Pancreas (tissue), 10 donors: ENCODE results near the gene BCAS3. TPM values are rescaled to one million over a fixed set of nuclear protein-coding genes. Genes with fewer than 3 reads are reported as not detected.
A peak's percentile ranks its signal among the peaks of the same experiment; 100 is the strongest.

ENCODE experiments used
- ATAC-seq, 4 donors: fragments of 200-7000 bp; cut with Tn5 transposase; one replicate each; pipeline versions ENCODE4 v1.8.0 to v1.9.1; 2020; ENCODE audit warnings: mild to moderate bottlenecking in 4 of 4, moderate library complexity in 4 of 4
- DNase-seq, 6 donors: peaks; one replicate each; pipeline ENCODE4 v3.0.0-alpha.2; 2020
- FAIRE-seq: peaks from 2 replicates; lab custom pipeline; 2012; peaks lifted over from hg19 to GRCh38; lab: Jason Lieb, UNC
- H3K27ac ChIP-seq, 4 donors: fragments of 200-600 bp; sonication (generic); 1 replicate in 3 of 4; 2 replicates in 1 of 4; pipeline versions ENCODE4 v1.5.0 to v1.8.0; 2020
- H3K27me3 ChIP-seq, 4 donors: fragments of 200-600 bp; one replicate each; pipeline ENCODE4 v1.8.0; 2021
- H3K36me3 ChIP-seq, 3 donors: fragments of 200-600 bp; sonication (generic) in 1 of 3; one replicate each; pipeline versions ENCODE4 v1.5.0 to v1.8.0; 2020 to 2021
- H3K4me1 ChIP-seq, 3 donors: fragments of 200-600 bp; one replicate each; pipeline ENCODE4 v1.8.0; 2021
- H3K4me3 ChIP-seq, 4 donors: fragments of 200-600 bp; sonication (generic) in 2 of 4; one replicate each; pipeline versions ENCODE4 v1.5.0 to v1.8.0; 2020 to 2021
- H3K9me3 ChIP-seq, 4 donors: fragments of 200-600 bp; one replicate each; pipeline ENCODE4 v1.8.0; 2021
- WGBS, 2 donors: extraction: QIAGEN DNeasy Blood & Tissue Kit; methylation state at CpG; one replicate each; pipeline ENCODE4 v1.1.7; 2013; 5-methylcytosine and 5-hydroxymethylcytosine counted together
- intact Hi-C, 3 donors: fragments of 100-400 bp; cut with DNase I; formaldehyde crosslinking; loops; one replicate each; pipeline versions ENCODE4 v1.11.1 to v1.14.2; 2022
- polyA plus RNA-seq, 2 donors: library from polyadenylated mRNA; stranded (reverse); fragments of 200-250 nt; gene quantifications; one replicate each; pipeline ENCODE4 v1.2.3, GENCODE V29; 2013
- total RNA-seq, 6 donors: library from RNA; stranded (reverse); fragmentation: NEBNext Ultra II Directional in 4 of 6; extraction: Animal tissue kit (Norgen Biotek cat#: 25700) in 4 of 6; gene quantifications; one replicate each; pipeline versions ENCODE4 v1.2.1 to v1.2.4, GENCODE V29; 2021 to 2023
- TF ChIP-seq, protein P1 (sequence below), 4 donors: fragments of 200-600 bp; sonication (generic) in 3 of 4; IDR thresholded peaks; one replicate each; pipeline versions ENCODE4 v1.5.0 to v1.8.0; 2021; ENCODE audit warnings: antibody characterized with exemption in 4 of 4
- donor health status: healthy with polysubstance abuse.
- donor health status: DM: no; HTN: no; CAD: no; lungs with moderate emphysema.
- donor health status: DM: no; HTN: no; CAD: no.
- donor health status: control.
- donor health status: control.
- donor health status: Bipolar disorder and iron deficiency.
- donor health status: DM: yes; HTN: yes; CAD: no.
- donor health status: DM: no; HTN: no; CAD: no.
- donor health status: DM: no; HTN: no; CAD: no.
- donor health status: DM: yes; HTN: yes; CAD: no.

Gene BCAS3
- total and polyA plus RNA-seq, 8 donors = 4.6 to 27.7 (median 13.2) TPM

GRCh38 chr17:60743799-60744198 lies 66.1 kb downstream of the BCAS3 start:
- H3K4me1 ChIP-seq = peaks cover 0 to 12% (median 0%) of the 10 kb centered on the region in 3 donors
- FAIRE-seq (no peak), DNase-seq (peak in 2 of 6 donors; percentile 18 to 30), ATAC-seq (peak; percentile 53 to 82 (median 72))
- no peaks in the 10 kb centered on the region for H3K36me3 ChIP-seq
- WGBS, 2 donors = 42 to 46% methylated on average over 5 of the region's 5 CpGs
- peak overlapping the region; percentile 11 to 72 (median 48) for H3K27ac ChIP-seq
- no peaks in the 10 kb centered on the region for H3K9me3 ChIP-seq
- no peaks in the 10 kb centered on the region for H3K27me3 ChIP-seq
- intact Hi-C loops = no loop called here
- H3K4me3 ChIP-seq = no peak overlapping the region
- TF ChIP-seq, protein P1, sequence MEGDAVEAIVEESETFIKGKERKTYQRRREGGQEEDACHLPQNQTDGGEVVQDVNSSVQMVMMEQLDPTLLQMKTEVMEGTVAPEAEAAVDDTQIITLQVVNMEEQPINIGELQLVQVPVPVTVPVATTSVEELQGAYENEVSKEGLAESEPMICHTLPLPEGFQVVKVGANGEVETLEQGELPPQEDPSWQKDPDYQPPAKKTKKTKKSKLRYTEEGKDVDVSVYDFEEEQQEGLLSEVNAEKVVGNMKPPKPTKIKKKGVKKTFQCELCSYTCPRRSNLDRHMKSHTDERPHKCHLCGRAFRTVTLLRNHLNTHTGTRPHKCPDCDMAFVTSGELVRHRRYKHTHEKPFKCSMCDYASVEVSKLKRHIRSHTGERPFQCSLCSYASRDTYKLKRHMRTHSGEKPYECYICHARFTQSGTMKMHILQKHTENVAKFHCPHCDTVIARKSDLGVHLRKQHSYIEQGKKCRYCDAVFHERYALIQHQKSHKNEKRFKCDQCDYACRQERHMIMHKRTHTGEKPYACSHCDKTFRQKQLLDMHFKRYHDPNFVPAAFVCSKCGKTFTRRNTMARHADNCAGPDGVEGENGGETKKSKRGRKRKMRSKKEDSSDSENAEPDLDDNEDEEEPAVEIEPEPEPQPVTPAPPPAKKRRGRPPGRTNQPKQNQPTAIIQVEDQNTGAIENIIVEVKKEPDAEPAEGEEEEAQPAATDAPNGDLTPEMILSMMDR (IDR thresholded peaks at IDR 0.05) = no peak

DNA sequence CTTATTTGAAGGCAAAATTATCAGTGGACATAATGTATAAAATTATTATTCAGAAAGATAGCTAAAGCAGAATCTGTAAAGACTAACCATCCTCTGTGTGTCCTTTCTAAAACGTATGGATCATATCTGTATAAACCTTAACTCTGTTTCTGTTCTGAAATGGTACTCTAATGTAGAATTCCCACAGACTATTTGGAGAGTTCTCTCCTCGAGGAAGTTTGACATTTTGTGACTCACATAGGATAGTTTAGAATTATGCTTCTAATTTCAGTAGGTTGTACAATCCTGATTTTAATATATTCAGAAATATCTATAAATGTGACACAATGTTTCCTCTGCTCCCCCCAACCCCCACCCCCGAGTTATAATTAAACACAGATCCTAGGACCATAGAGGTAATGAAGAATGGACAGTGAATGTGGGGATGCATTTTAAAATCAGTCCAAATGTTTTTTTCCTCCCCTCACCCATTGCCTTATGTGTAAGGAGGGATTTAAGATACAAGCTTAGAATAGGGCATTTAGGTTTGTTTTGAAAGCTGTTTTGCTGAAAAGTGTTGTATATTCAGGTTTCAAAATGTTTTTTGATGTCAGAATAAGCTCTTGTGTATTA lies 66.8 kb downstream of the BCAS3 start:
- no peak for FAIRE-seq

GRCh38 chr17:60745544-60745943 lies 67.9 kb downstream of the BCAS3 start:
- intact Hi-C loops = no loop called here
- Histone ChIP-seq H3K9me3 (no peaks in the 10 kb centered on the region), H3K27me3 (no peaks in the 10 kb centered on the region), H3K4me3 (no peak overlapping the region), H3K36me3 (no peaks in the 10 kb centered on the region), H3K4me1 (peaks cover 0 to 12% (median 0%) of the 10 kb centered on the region in 3 donors), H3K27ac (no peak overlapping the region)
- ATAC-seq = no peak
- DNase-seq = no peak
- TF ChIP-seq, protein P1 (IDR thresholded peaks at IDR 0.05) = no peak
- 52 to 58% methylated on average over 2 of the region's 2 CpGs for WGBS, 2 donors
- FAIRE-seq = no peak

More for the DNA sequence above, 66.8 kb downstream of the BCAS3 start:
- Histone ChIP-seq H3K27me3 (no peaks in the 10 kb centered on the region), H3K36me3 (no peaks in the 10 kb centered on the region), H3K4me1 (peaks cover 0 to 12% (median 0%) of the 10 kb centered on the region in 3 donors), H3K9me3 (no peaks in the 10 kb centered on the region), H3K4me3 (no peak overlapping the region), H3K27ac (peak overlapping the region in 3 of 4 donors; percentile 30 to 72 (median 65))
- TF ChIP-seq, protein P1 (IDR thresholded peaks at IDR 0.05) = no peak
- intact Hi-C loops = no loop called here
- WGBS, 2 donors = 32 to 43% methylated on average over 3 of the region's 3 CpGs
- ATAC-seq = no peak
- DNase-seq = no peak

GRCh38 chr17:60747069-60747808 lies 69.6 kb downstream of the BCAS3 start:
- TF ChIP-seq, protein P1 (IDR thresholded peaks at IDR 0.05) = no peak
- H3K36me3 ChIP-seq = no peaks in the 10 kb centered on the region
- H3K4me1 ChIP-seq = peaks cover 0 to 12% (median 0%) of the 10 kb centered on the region in 3 donors
- FAIRE-seq = no peak
- WGBS, 2 donors = 81% methylated on average over 5 of the region's 5 CpGs
- ATAC-seq = no peak
- DNase-seq = no peak
- no peak overlapping the region for H3K27ac ChIP-seq
- intact Hi-C loops = no loop called here
- H3K27me3 ChIP-seq = no peaks in the 10 kb centered on the region
- H3K9me3 ChIP-seq = no peaks in the 10 kb centered on the region
- no peak overlapping the region for H3K4me3 ChIP-seq
